ENCODE data around the gene MUC15.
"Not testable (repeated sequence)": the region's sequence is repeated elsewhere in the genome, so short reads cannot be mapped to it uniquely, and the experiment has no call there.

GRCh38 chr11:26597049-26597689, 25.1 kb upstream of the MUC15 start:
- TF ChIP-seq CTCF (IDR thresholded peaks at IDR 0.05; ENCODE audit: insufficient read depth, low read length); REST (IDR thresholded peaks at IDR 0.05; ENCODE audit: insufficient replicate concordance, low read depth); SPI1 (IDR thresholded peaks at IDR 0.05; ENCODE audit: borderline replicate concordance, low read depth); GABPA (IDR thresholded peaks at IDR 0.05; ENCODE audit: low read depth): not testable (repeated sequence)

All from HL-60 (cell line).